Naive thymus-derived CD8-positive, alpha-beta T cell (primary cell): Measurements from ENCODE around the gene PIGH. TPM values are rescaled to one million over a fixed set of nuclear protein-coding genes. Genes with fewer than 3 reads are reported as not detected.
"Not testable (repeated sequence)": the region's sequence is repeated elsewhere in the genome, so short reads cannot be mapped to it uniquely, and the experiment has no call there.

Experiments used
- ATAC-seq, 2 donors: fragments of 150-1000 bp; cut with Tn5 transposase in 1 of 2; sonication (Bioruptor Pico), chemical (Tn5 transposase) in 1 of 2; 1 replicate in 1 of 2; 2 replicates in 1 of 2; pipeline ENCODE4 v1.10.0; 2021; ENCODE audit warnings: mild to moderate bottlenecking in 2 of 2, moderate library complexity in 2 of 2
- POLR2A ChIA-PET: fragments of 350-600 bp; sonication (Branson Sonifier 250); formaldehyde crosslinking; loops from one replicate; lab custom pipeline; 2021; ENCODE audit warnings: antibody characterized with exemption; lab: Charles Lee
- DNase-seq, 10 donors: peaks; one replicate each; pipeline versions ENCODE4 v3.0.0 to v3.0.0-alpha.2; 2020 to 2022
- H3K27ac Mint-ChIP-seq, 10 donors: one replicate each; pipeline ENCODE4 v1.8.0; 2020 to 2022; ENCODE audit warnings: mild to moderate bottlenecking in 10 of 10, mixed read lengths in 10 of 10, moderate library complexity in 4 of 10, inconsistent platforms in 1 of 10
- H3K27me3 Mint-ChIP-seq, 5 donors: one replicate each; pipeline ENCODE4 v1.8.0; 2021 to 2022; ENCODE audit warnings: mixed read lengths in 5 of 5
- H3K36me3 Mint-ChIP-seq, 3 donors: one replicate each; pipeline ENCODE4 v1.8.0; 2020 to 2022; ENCODE audit warnings: mixed read lengths in 3 of 3, mild to moderate bottlenecking in 2 of 3, inconsistent platforms in 1 of 3
- H3K4me1 Mint-ChIP-seq, 4 donors: one replicate each; pipeline ENCODE4 v1.8.0; 2021 to 2022; ENCODE audit warnings: mixed read lengths in 4 of 4
- H3K4me3 Mint-ChIP-seq, 10 donors: one replicate each; pipeline ENCODE4 v1.8.0; 2020 to 2022; ENCODE audit warnings: mild to moderate bottlenecking in 10 of 10, mixed read lengths in 10 of 10, moderate library complexity in 6 of 10, inconsistent platforms in 1 of 10
- H3K9me3 Mint-ChIP-seq, 9 donors: one replicate each; pipeline ENCODE4 v1.8.0; 2020 to 2022; ENCODE audit warnings: mixed read lengths in 9 of 9, mild to moderate bottlenecking in 3 of 9, inconsistent platforms in 1 of 9, moderate library complexity in 1 of 9
- polyA plus RNA-seq, 3 donors: library from polyadenylated mRNA; unstranded; fragments of 300-500 nt; fragmentation: Illumina TruSeq; gene quantifications; one replicate each; pipeline ENCODE4 v1.2.3, GENCODE V29; 2021
- total RNA-seq, 8 experiments: library from RNA in 2 of 8; stranded (reverse) in 2 of 8; gene quantifications; one replicate each; pipeline ENCODE4 v1.2.3 and lab custom pipeline; 2021 to 2026

The PIGH gene
- total and polyA plus RNA-seq, 5 experiments from 2014 or later, result 24.6 to 44.5 (median 35.3) TPM

GRCh38 chr14:67555518-67556090 is 44.5 kb downstream of the PIGH start:
- Mint-ChIP-seq H3K4me3 (no peak overlapping the region), H3K9me3 (no peaks in the 10 kb centered on the region), H3K27me3 (peaks cover 0 to 4% (median 0%) of the 10 kb centered on the region in 5 donors), H3K36me3 (no peaks in the 10 kb centered on the region), H3K4me1 (peaks cover 0 to 5% (median 0%) of the 10 kb centered on the region in 4 donors), H3K27ac (no peak overlapping the region)
- no peak for DNase-seq
- ATAC-seq, result no peak
- POLR2A ChIA-PET, result no interaction called here

DNA sequence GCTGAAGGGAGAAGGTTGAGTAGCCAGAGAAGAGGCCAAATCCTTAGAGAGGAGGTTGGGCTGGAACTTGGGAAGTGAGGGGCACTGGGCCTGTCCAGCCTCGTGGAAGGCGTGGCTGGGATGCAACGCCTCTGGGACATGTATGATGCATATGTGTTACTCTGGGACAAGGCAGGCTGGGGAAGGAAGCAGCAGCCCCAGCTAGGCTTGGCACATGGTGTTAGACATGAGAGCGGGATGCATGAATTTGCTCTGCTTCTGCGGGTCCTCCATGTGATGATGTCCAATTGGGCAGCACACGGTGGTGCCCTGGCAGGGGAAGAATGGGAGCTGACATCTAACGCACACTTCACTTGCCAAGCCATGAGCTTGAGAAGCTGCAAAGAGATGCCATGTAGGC is 45.7 kb downstream of the PIGH start:
- ATAC-seq (no peak), DNase-seq (no peak)
- POLR2A ChIA-PET, result no interaction called here
- Mint-ChIP-seq H3K4me1 (peaks cover 0 to 2% (median 0%) of the 10 kb centered on the region in 4 donors), H3K9me3 (no peaks in the 10 kb centered on the region), H3K4me3 (no peak overlapping the region), H3K36me3 (no peaks in the 10 kb centered on the region), H3K27me3 (peaks cover 0 to 4% (median 0%) of the 10 kb centered on the region in 5 donors), H3K27ac (no peak overlapping the region)

- DNase-seq, result no peak
- peaks cover 0 to 2% (median under 1%) of the 10 kb centered on the region in 4 donors for H3K4me1 Mint-ChIP-seq
These were observed 46.5 kb downstream of the PIGH start for GRCh38 chr14:67553547-67553946.

GRCh38 chr14:67551940-67552339 is 48.1 kb downstream of the PIGH start:
- POLR2A ChIA-PET, result no interaction called here
- no peaks in the 10 kb centered on the region for H3K9me3 Mint-ChIP-seq
- H3K4me3 Mint-ChIP-seq, result no peak overlapping the region
- peaks cover 0 to 2% (median 0%) of the 10 kb centered on the region in 4 donors for H3K4me1 Mint-ChIP-seq
- H3K27me3 Mint-ChIP-seq, result peaks cover 0 to 6% (median 0%) of the 10 kb centered on the region in 5 donors
- no peak for DNase-seq
- no peaks in the 10 kb centered on the region for H3K36me3 Mint-ChIP-seq
- ATAC-seq, result no peak
- no peak overlapping the region for H3K27ac Mint-ChIP-seq

More at GRCh38 chr14:67553547-67553946, 46.5 kb downstream of the PIGH start:
- no peak for ATAC-seq
- Mint-ChIP-seq H3K9me3 (no peaks in the 10 kb centered on the region), H3K4me3 (no peak overlapping the region), H3K36me3 (no peaks in the 10 kb centered on the region), H3K27ac (no peak overlapping the region), H3K27me3 (peaks cover 0 to 4% (median 0%) of the 10 kb centered on the region in 5 donors)
- POLR2A ChIA-PET, result no interaction called here

DNA sequence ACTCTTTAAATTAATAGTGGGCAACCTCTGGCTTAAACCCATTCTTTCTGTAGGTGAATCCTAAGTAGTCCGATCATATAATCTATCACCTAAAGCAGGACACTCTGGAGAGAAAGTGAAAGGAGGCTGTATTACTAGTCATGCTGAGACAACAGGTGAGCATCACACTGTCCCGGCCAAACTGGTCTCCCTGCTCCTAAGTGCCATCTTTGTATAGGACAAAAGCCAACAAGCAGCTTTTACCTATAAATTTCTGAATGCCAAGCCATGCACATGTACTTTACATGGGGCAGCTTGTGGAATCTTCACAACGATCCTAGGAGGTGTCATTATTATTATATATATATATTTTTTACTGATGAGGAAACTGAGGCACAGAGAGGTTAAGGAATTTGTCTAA is 48.9 kb downstream of the PIGH start:
- Mint-ChIP-seq H3K36me3 (no peaks in the 10 kb centered on the region), H3K9me3 (no peaks in the 10 kb centered on the region), H3K27me3 (peaks cover 0 to 8% (median 0%) of the 10 kb centered on the region in 5 donors), H3K4me3 (no peak overlapping the region), H3K27ac (no peak overlapping the region), H3K4me1 (peaks cover 0 to 2% (median 0%) of the 10 kb centered on the region in 4 donors)
- POLR2A ChIA-PET, result no interaction called here
- DNase-seq (no peak), ATAC-seq (no peak)

DNA sequence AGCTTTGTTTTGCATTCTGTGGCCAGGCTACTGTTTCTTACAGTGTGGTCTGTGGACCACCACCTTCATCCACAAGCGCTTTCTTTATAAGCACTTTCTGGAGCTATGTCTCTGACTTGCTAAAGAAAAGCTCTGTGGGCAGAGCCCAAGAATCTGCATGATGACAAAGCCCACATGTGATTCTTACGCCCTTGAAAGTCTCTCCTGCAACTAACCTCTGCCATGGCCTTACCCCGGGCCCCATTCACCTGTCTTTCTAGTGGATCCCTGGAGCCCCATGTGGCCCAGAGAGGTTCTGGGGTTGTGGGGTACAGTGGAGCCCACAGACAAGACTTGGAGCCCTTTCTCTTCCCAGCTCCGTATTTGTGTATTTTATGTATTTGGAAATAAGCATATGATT is 50.3 kb downstream of the PIGH start:
- DNase-seq (no peak), ATAC-seq (no peak)
- Mint-ChIP-seq H3K4me1 (peaks cover 0 to 2% (median 0%) of the 10 kb centered on the region in 4 donors), H3K9me3 (peaks cover 0 to 1% (median 0%) of the 10 kb centered on the region in 9 donors), H3K27ac (peak overlapping the region in 1 of 10 donors; percentile 19), H3K36me3 (no peaks in the 10 kb centered on the region), H3K27me3 (peaks cover 0 to 8% (median 0%) of the 10 kb centered on the region in 5 donors), H3K4me3 (no peak overlapping the region)
- POLR2A ChIA-PET, result no interaction called here

DNA sequence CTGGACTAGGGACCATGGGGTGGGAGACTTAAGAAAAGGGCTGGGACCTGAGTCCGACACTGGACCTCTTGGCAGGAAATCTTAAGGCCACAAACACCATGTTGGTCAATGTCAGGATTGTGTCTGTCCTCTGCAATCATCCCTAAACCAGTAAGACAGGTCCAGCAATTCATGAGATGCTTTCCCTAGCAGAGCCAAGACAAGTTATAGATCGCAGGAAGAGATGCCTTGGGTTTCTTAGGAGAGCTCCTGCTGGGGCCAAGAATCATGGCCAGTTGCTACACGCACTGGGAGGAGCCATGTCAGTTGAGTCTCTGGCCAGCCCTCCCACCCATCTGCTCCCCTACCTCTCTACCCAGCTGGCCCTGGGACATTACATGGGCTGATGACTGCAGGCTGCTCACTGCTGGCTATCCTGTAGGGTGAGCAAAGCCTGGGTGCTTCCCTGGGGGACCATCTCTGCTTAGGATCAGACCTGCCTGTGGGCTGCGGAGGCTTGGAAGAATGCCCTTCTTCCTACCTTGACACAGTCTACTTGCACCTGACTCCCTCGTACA is 52.8 kb downstream of the PIGH start:
- Mint-ChIP-seq H3K4me1 (peaks cover 0 to 2% (median under 1%) of the 10 kb centered on the region in 4 donors), H3K9me3 (peaks cover 0 to 9% (median 0%) of the 10 kb centered on the region in 9 donors), H3K36me3 (peaks cover 0 to 7% (median 2%) of the 10 kb centered on the region in 3 donors), H3K27me3 (peaks cover 0 to 21% (median 6%) of the 10 kb centered on the region in 5 donors), H3K4me3 (no peak overlapping the region), H3K27ac (no peak overlapping the region)
- no peak for DNase-seq
- no peak for ATAC-seq
- POLR2A ChIA-PET, result no interaction called here

DNA sequence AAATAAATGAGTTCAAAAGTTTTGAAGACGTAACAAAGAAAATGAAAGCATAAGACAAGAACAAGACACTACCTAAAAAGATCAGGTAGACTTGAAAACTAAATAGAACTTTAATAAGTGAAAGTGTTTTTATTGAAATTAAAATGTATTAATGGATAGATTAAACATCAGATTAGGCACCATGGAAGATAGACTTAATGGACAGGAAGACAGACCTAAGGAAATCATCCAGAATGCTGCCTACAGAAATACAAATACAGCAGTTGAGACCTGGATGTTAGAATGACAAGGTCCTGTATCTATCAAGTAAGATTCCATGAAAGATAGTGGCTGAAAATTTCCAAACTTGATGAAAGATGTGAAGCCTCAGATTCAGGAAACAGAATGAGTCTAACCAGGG is 55.5 kb downstream of the PIGH start:
- peaks cover 4 to 37% (median 18%) of the 10 kb centered on the region in 5 donors for H3K27me3 Mint-ChIP-seq
- POLR2A ChIA-PET, result no interaction called here
- peaks cover 6 to 11% (median 8%) of the 10 kb centered on the region in 4 donors for H3K4me1 Mint-ChIP-seq
- DNase-seq (no peak), ATAC-seq (no peak)
- no peak overlapping the region for H3K4me3 Mint-ChIP-seq
- peaks cover 0 to 7% (median 2%) of the 10 kb centered on the region in 3 donors for H3K36me3 Mint-ChIP-seq
- no peak overlapping the region for H3K27ac Mint-ChIP-seq
- H3K9me3 Mint-ChIP-seq, result peaks cover 0 to 9% (median 0%) of the 10 kb centered on the region in 9 donors

DNA sequence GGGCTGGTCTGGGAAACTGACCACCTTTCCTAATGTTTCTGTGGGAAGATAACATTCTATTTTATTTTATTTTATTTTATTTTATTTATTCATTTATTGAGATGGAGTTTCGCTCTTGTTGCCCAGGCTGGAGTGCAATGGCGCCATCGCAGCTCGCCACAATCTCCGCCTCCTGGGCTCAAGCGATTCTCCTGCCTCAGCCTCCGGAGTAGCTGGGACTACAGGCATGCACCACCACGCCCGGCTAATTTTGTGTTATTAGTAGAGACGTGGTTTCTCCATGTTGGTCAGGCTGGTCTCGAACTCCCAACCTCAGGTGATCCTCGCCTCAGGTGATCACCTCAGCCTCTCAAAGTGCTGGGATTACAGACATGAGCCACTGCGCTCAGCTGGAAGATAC is 57.4 kb downstream of the PIGH start:
- H3K27me3 Mint-ChIP-seq, result peaks cover 4 to 36% (median 18%) of the 10 kb centered on the region in 5 donors
- POLR2A ChIA-PET, H3K9me3 Mint-ChIP-seq, ATAC-seq, H3K4me3 Mint-ChIP-seq, H3K27ac Mint-ChIP-seq, DNase-seq, H3K36me3 Mint-ChIP-seq: not testable (repeated sequence)
- peaks cover 6 to 11% (median 7%) of the 10 kb centered on the region in 4 donors for H3K4me1 Mint-ChIP-seq

GRCh38 chr14:67541448-67542387 is 58.4 kb downstream of the PIGH start:
- ATAC-seq (peak in 1 of 2 donors; percentile 49), DNase-seq (peak in 1 of 10 donors; percentile 5)
- Mint-ChIP-seq H3K9me3 (peaks cover 0 to 9% (median 0%) of the 10 kb centered on the region in 9 donors), H3K27ac (peak overlapping the region in 7 of 10 donors; percentile 3 to 82 (median 34)), H3K4me1 (peaks cover 6 to 11% (median 7%) of the 10 kb centered on the region in 4 donors), H3K36me3 (peaks cover 0 to 7% (median 2%) of the 10 kb centered on the region in 3 donors), H3K4me3 (peak overlapping the region; percentile 62 to 85 (median 73)), H3K27me3 (peaks cover 4 to 36% (median 18%) of the 10 kb centered on the region in 5 donors)
- POLR2A ChIA-PET, result no interaction called here
